ENCODE measurements around the gene C2orf80.

DNA sequence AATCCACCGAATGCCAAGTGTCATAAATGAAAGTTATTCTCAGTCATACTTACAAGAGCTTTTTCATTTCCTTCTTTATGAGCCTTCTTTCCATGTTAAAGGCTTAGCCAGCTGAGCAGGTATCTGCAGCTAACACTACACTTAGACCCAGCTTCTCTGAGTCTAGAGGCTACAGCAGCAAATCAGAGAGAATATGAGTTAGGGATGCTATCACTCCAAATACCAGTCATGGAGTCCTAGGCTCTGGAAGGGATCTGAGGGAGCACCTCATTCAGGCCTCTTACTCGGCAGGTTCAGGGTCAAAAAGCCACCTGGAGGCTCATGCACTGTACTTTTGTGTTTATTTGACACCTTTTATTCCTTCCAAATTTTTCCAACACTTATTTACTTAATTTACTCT lies 2.9 kb downstream of the C2orf80 start:
- TF ChIP-seq CTCF (IDR thresholded peaks at IDR 0.05) (no peak), POLR2A (IDR thresholded peaks at IDR 0.05) (no peak)
